Stromal cell of bone marrow (primary cell): ENCODE data around the gene TMUB1.
A peak's percentile ranks its signal among the peaks of the same experiment; 100 is the strongest.
"Not testable (repeated sequence)": the region's sequence is repeated elsewhere in the genome, so short reads cannot be mapped to it uniquely, and the experiment has no call there.

ENCODE experiments used
- DNase-seq: peaks from one replicate; pipeline ENCODE4 v3.0.0-alpha.2; 2012; ENCODE audit warnings: low read depth

Gene TMUB1

DNA sequence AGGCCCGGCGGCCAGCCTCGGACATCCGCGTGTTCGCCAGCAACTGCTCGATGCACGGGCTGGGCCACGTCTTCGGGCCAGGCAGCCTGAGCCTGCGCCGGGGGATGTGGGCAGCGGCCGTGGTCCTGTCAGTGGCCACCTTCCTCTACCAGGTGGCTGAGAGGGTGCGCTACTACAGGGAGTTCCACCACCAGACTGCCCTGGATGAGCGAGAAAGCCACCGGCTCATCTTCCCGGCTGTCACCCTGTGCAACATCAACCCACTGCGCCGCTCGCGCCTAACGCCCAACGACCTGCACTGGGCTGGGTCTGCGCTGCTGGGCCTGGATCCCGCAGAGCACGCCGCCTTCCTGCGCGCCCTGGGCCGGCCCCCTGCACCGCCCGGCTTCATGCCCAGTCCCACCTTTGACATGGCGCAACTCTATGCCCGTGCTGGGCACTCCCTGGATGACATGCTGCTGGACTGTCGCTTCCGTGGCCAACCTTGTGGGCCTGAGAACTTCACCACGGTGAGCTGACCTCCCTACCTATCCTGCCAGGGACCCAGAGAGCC is 34.3 kb downstream of the TMUB1 start:
- no peak for DNase-seq

DNA sequence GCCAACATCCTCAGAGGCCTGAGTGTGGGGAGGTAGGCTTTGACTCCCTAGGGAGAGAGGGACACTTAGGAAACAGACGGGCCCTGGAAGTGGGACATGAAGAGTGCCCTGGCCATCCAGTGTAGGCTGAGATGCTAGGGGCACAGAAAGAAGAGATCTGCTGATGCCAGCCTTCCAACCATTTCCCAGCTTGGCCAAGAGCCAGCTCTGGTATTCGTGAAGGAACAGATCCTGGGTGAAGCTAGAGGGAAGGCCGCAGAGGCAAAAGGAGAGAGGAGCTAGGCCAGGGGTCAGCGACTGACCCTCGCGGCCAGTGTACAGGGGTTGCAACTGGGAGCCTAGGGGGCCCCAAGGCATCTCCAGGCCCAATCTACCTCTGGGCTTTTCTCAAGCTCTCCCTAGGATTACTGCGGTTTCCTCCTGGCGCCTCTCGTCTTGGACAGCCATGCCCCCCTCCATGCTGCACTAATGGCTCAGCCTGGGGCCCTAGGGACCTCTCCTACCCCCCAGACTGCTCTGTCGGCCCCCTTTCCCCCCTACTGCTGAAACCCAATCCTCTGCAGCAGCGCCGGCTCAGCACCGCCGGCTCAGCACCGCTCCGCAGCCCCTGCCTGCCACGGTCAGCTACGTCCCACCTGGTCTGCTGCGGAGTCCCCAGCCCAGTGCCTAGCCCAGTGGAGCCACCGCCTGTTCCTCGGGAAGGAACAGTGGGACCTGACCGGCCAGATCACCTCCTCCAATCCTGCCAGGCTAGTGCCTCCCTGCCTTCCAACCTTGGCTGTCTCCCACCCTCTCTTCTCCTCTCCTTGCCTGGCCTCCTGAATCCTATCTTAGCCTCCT is 35.1 kb downstream of the TMUB1 start, which contains the start of gene ASIC3:
Gene ASIC3, plus strand, starts transcription at position 556 of the 840 bp plus-strand sequence. CDS start 355 bp downstream, outside the sequence.
- DNase-seq = no peak

DNA sequence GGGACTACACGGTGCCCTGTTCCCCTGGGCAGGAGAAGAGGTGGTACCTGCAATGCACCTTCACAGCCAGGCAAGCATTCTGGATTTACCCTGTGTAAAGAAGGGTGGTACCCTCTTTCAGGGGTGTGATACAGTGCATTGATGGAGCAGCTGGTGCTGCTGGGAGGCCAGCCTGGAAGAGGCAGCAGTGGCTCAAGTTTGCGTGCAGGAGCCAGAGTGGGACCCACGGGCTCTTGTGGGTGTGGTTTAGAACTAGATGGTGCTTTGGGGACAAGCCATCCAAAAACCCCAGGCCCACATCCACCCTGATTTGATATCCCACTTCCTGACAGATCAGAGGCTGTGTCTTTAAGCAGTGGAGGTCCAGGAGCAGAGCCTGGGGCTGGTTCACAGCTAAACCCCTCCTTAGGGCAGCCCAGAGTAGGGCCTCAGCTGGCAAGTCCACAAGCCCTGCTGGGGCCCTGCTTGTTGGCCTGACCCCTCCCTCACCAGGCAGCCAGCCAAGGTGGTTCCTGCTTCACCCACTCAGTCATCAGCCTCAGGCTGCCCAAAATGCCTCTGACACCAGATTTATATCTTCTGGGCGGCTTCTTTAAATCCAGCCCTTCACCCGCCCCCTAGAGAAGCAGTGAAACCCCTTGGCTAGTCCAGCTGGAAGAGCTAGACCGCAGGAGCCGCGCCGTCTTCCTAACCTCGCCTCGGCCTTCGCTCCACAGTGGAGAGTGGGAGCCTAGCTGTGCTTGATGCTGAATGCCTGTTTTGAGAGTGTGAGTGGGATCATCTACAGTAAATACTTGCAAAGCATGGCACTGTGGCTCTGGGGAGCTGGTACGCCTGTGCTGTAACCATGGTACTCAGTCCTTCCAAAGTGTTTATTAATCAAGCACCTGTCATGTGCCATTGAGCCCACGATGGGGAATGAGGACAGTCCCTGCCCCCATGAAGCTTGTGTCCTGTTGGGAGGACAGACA is 36.4 kb downstream of the TMUB1 start:
- DNase-seq = peak; percentile 64

DNA sequence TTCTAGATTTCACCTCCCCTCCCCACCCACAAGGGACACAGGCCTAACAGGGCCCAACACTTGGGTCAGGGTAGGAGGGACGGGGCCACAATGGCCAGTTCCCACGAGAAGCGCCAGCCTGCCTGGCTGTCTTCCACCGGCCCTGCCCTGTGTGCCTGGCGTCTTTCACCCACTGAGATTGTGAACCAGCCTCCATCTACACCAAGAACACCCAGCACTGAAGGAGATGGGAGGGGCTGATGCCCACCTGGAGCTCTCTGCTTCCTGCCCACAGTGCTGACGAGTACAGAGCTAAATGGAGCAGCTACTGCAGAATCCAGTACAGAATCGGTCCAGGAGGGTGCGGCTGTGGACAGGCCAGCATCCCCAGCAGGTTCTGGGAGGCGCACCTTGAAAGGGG is 37.3 kb downstream of the TMUB1 start:
- DNase-seq = no peak

DNA sequence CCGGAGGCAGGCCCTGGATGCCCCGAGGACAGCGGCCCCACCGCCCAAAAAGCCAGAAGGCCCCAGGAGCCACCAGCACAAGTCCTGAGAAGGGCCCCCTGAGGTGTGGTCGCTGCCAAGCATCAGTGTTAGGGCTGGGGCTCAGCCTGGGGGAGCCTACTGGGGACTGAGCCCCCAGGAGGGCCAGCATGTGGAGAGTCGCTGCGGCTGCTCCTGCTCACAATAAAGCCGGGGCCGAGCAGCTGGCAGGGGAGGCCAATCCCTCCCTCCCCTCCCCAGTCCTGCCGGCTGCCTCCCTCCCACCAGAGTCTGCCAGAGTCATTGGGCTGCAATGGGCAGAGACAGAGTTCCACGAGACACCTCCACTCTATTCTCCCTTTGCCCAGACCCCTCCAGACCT is 38.0 kb downstream of the TMUB1 start:
- no peak for DNase-seq

DNA sequence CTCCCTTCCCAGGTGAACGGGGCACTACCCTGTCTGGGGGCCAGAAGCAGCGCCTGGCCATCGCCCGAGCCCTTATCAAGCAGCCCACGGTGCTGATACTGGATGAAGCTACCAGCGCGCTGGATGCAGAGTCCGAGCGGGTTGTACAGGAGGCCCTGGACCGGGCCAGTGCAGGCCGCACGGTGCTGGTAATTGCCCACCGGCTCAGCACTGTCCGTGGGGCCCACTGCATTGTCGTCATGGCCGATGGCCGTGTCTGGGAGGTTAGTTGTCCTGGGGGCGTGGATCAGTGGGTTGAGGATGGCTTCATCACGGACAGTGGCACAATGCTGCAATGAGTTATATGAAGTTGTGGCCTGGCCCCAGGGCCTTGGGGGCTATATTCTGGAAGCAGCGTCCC is 39.3 kb downstream of the TMUB1 start:
- DNase-seq = no peak

DNA sequence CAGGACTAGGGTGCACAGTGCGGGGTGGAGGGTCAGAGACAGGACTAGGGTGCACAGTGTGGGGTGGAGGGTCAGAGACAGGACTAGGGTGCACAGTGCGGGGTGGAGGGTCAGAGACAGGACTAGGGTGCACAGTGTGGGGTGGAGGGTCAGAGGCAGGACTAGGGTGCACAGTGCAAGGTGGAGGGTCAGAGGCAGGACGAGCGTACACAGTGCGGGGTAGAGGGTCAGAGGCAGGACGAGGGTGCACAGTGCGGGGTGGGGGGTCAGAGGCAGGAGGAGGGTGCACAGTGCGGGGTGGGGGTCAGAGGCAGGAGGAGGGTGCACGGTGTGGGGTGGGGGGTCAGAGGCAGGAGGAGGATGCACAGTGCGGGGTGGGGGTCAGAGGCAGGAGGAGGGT is 39.8 kb downstream of the TMUB1 start:
- not testable (repeated sequence) for DNase-seq

DNA sequence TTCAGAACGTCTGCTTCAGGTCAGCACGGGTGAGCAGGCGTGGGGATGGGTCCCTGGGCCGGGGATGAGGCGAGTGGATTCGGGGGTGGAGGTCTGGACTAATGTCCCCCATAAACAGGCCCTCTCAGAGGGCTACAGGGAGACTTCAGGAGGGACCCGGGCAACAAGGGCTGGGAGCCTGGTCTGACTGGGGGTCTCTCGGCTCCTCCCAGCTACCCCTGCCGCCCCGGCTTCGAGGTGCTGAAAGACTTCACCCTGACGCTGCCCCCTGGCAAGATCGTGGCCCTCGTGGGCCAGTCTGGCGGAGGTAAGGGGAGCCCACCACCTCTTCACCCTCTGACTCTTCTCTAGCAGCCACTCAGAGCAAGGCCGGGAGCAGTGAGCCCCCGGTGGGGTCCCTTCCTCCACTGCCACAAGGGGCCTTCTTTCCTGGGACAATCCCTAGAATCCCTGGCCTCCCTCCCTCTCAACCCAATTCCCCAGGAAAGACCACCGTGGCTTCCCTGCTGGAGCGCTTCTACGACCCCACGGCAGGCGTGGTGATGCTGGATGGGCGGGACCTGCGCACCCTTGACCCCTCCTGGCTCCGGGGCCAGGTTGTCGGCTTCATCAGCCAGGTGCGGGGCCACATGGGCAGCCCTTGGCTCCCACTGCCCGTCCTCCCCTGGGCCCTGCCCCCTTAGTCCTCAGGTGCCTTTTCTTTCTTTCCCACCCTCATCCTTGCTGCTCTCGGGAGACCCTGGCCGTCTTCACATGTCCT is 42.5 kb downstream of the TMUB1 start:
- no peak for DNase-seq

DNA sequence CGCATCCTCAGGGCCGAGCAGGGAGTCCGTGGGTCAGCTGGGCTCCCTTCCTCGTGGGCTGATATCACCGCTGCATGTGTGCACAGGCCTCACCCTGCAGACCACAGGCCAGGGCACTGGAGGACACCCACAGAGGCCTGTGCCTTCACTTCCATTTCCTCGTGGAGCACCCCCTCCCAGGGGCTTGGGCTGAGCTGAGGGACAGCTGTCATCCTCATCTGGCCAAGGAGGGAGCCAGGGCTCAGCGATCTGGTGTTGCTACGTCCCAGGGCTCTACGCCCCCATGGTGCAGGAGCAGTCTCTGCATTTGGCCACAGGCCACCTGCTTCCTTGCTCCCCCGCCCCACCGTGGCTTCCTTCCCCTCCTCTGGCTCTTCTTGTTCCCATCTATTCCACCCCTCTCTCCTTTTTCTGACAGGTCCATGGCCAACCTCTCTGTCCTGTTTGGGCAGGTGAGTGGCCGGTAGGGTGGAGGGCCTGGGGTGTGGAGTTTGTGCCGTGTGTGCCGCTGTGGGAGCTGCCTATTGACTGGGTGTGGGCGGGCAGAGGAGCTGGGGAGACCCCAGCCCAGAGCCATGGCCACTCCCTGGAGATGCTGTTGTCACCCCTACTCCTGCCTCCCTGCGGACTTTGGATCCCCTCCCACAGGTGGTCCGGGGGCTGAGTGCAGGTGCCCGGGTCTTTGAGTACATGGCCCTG is 43.3 kb downstream of the TMUB1 start:
- DNase-seq = no peak

DNA sequence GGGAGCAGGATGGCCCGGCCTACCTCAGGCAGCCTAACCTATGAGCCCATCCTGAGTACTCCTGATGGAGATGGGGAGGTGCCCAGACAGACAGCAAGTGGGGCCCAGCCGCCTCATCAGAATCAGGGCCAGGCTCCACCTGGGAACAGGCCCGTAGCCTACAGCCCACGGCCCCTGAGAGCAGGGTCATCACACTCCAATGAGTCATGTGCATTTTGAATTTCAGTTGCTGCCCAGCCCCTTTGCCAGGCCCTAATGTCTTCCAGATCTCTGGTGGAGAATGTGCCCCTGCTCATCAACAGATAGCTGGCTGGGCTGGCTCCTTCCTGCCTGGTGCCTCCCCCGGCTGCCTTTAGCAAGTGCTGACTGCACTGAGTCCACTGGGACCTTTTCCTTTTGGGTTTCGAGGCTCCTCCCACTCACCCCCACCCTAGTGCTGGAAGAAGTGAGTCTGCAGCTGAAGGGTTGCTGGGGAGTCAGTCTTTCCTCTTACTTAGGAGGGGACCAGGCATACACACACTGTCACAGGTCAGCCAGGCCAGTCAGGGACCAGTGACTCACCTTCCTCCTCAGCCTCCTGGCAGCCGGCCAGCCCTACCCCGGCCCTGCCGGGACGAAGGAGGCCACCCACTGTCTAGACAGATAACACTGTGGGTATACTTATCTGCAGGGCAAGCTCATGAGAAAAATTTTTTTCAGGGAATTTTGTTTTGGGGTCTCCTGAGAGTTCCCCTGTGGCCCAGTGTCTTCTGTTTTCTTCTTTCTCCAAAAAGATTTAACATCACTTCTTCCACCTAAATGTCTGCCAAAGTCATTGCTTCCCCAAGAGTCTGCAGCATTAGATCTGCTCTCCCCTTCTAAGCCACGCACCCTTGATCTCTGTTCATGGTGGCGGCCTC is 44.1 kb downstream of the TMUB1 start:
- DNase-seq = peak; percentile 94

DNA sequence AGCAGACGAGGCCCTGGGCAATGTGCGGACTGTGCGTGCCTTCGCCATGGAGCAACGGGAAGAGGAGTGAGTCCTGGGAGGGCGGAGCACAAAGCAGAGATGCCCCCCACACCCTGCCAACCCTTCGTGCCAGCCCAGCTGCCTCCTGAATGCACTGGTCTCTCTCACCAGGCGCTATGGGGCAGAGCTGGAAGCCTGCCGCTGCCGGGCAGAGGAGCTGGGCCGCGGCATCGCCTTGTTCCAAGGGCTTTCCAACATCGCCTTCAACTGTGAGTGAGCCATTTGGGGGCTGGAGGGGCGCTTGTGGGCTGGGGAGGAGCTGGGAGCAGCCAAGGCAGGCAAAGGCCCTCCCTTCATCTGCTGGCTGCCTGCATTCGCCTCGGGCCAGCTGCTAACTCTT is 47.4 kb downstream of the TMUB1 start:
- no peak for DNase-seq

DNA sequence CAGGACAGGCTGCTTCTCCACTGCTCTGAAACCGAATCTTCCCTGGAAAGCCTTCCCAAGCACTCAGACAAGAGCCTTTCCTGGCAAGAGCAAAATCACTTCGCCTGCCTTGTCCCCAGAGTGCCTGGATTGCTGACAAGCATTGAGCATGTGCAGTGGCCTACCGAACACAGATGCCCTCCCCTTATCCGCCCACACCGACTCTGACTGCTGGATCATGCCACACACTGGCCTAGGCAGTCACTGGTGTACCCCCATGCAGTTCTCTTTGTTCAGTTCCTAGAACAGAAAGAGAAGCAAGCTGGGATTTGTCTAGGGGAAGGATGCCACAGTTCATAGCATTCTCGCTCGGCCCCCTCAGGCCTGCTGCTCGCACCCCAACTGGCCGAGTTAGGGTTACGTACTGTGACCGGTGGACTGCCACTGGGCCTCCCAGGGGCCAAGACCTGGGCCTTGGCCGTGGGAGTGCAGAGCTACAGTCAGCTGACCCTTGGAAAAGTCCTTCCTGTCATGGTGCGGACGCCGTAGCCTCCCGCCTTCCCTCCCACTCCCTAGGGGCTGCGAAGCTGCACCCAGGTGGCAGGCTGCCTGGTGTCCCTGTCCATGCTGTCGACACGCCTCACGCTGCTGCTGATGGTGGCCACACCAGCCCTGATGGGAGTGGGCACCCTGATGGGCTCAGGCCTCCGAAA is 48.1 kb downstream of the TMUB1 start:
- no peak for DNase-seq

DNA sequence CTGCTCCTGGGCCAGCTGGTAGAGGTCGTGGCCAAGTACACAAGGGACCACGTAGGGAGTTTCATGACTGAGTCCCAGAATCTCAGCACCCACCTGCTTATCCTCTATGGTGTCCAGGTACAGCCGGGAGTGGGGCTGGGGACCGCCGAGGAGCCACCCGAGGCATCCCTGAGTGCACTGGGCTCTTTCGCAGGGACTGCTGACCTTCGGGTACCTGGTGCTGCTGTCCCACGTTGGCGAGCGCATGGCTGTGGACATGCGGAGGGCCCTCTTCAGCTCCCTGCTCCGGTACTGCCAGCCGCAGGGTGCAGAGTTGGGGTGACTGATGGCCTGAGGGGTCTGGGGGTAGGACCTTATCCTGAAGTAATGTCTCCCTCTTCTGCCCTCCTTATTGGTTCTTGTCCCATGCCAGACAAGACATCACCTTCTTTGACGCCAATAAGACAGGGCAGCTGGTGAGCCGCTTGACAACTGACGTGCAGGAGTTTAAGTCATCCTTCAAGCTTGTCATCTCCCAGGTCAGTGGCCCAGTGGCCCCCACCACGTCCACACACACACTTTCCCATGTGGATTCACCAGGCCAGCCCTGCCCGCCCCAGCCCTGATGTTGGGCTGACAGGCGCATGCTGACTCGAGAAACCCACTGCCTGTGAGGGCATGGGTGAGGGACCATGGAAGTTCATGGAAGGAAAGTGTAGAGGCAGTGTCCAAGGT is 48.8 kb downstream of the TMUB1 start:
- no peak for DNase-seq

DNA sequence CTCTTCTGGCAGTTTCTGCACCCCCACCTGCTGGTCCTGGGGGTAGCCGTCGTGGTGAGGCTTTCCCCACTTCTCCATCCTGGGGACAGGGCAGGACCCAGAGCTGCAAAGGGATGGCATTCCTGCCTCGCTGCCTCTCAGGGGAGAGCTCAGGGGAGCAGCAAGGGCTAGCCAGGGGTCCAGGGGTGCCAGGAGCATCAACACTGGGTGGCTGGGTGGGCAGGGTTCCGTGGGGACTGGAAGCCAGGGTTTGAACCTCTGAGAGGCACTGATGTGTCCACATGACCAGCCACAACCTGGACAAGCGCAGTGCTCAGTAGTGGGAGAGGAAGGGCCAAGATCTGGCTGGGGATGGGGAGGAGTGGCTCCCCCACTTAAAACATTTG is 49.4 kb downstream of the TMUB1 start:
- DNase-seq = no peak

DNA sequence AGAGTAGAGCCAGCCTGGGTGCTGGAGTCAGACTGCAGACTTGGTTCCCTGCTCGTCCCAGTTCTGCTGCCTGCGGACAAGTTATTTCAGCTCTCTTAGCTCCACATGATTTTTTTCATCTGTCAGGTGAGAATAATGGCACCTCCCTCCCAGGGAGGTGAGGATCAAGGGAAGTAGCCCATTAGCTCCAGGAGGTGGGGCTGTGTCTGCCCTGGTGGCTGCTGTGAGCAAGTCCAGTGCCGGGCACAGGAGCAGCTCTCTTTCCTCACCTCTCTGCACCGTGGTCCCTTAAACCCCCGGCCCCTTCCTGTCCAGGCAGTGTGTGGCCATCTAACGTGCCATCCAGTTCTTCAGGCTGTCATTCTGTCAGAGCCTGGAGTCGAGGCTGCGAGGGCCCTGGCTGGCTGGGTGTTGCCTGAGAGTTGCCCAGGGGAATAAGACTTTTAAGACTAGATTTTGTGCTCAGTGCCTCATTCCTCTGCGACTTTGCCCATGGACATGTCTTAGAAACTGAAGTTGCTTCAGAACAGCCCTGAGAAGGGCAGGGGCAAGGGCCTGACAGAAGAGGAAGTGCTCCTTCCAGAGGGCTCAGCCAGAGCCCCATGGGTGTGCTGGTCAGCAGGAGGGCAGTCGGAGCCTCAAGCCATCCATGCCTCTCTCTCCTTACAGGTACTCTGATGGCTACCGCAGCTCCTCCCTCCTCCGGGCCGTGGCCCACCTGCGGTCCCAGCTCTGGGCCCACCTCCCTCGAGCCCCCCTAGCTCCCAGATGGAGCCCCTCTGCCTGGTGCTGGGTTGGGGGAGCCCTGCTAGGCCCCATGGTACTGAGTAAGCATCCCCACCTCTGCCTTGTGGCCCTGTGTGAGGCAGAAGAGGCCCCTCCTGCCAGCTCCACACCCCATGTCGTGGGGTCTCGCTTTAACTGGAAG is 50.1 kb downstream of the TMUB1 start:
- DNase-seq = no peak
